HG02885 (cell line): ENCODE measurements around the gene TOM1L2.

Source experiments
- ATAC-seq: cut with Tn5 transposase; IDR thresholded peaks from one replicate; pipeline ENCODE4 v1.9.1; 2021; ENCODE audit warnings: mild to moderate bottlenecking; ENCODE audit not compliant: unreplicated experiment, poor library complexity

TOM1L2 gene

DNA sequence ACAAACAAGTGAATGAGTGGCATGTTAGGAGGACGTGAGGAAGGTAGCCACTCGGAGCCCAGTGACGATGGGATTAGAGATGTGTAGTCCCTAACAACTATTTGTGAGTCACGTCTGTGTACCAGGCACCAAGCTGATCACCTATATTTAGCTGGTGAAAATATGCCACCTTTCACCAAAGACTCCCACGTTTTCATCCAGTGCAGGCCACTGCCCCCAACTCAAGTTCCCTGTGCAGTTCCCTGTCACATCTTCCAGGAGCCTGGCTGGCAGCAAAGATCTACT is 67.2 kb downstream of the TOM1L2 start:
- no peak for ATAC-seq

DNA sequence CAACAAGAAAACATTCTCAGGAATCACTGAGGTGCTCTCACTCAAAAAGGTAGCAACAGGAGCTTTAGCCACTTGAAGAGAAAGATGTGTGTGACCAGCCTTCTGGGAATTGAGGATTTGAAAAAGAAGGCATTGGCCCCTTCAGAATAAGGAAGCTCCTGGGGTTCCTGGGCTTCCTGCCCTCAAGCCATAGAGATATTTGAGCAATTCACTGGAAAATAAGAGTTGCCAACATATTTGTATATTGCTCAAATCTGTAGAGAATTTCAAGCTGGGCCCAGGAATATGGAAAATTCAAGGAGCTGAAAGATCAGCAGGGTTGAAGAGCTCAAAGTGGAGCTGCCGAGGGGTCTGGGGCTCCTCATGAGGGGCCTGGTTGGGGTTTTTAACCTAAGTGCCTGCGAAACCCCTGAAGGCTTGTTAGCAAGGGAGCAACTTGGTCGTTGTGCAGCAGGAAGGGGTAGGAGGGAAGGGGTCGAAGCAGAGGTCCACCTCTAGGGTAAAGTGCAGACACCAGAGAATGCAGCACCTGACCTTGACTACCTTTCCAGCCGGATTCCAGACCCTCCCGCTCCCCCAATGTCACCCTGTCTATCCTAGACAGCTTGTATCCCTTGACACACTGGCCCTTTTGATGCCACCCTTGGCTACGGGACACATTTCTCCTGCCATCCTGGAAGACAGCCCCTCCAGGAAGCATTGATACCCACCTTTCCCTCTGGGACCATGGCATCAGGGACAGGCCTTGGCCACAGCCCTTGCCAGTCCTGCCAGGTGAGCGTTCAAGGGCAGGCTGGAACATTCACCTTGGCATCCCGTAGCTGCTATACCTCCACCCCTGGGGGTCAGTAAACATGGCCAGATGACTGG is 67.8 kb downstream of the TOM1L2 start:
- ATAC-seq = no peak

DNA sequence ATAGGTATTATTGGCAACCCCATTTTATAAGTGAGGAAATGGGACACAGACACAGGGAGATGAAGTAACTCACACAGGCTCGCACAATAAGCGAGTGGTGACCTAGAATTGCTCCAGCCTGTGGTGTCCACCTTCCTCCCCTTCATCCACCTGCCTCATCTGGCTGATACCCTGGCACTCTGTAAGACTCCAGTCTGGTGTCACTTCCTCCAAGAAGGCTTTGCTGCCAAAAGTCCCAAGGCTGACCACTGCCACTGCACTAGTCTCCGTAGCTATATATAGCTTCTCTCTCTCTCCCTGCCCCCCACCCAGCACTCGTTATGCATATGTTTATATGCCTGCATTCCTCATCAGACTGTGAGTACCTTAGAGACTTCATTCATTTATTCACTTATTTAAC is 69.3 kb downstream of the TOM1L2 start:
- no peak for ATAC-seq

DNA sequence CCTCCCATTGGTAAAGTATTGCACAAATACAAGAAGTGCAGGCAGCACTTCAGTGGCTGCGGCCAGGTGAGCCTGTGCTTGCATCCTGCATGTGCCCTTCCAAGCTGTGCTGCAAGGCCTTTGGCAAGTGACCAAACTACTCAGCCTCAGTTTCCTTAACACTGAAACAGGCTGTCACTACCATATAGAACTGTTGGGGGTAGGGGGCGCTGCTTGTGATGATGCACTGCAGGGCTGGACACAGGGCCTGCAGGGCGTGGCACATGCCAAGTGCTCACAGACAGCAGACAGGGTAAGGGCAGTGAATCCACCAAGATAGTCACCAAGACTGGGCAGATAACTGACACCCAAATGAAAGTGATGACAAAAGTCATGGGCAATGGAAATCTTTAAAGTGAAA is 69.8 kb downstream of the TOM1L2 start:
- ATAC-seq = no peak

- no peak for ATAC-seq
These were observed 71.3 kb downstream of the TOM1L2 start for GRCh38 chr17:17900615-17901520.

GRCh38 chr17:17899486-17899885 is 72.7 kb downstream of the TOM1L2 start:
- ATAC-seq = no peak

- ATAC-seq = no peak
These were observed 73.5 kb downstream of the TOM1L2 start for GRCh38 chr17:17898673-17899072.

DNA sequence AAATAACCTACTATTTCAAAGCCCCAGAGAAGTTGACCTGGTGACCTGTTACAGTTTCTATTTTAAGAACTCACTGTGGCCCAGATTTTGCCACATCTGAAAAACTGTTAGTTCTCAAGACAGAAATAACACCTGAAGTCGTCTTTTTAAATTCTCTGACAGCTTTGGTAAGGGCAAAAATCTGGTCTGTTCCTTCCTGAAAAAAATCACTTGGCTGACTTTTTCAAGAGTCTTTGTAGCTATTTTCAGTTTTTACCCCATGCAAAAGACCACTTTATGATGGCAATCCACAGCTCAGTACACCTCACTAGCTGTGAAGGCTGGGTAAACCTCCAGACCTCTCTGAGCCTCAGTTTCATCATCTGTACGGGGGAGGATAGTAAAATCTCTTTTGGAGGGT is 74.8 kb downstream of the TOM1L2 start:
- ATAC-seq = no peak

GRCh38 chr17:17896746-17897145 is 75.5 kb downstream of the TOM1L2 start:
- no peak for ATAC-seq

- no peak for ATAC-seq
These were observed 78.2 kb downstream of the TOM1L2 start for GRCh38 chr17:17893801-17894644.

GRCh38 chr17:17892731-17893130 is 79.5 kb downstream of the TOM1L2 start:
- ATAC-seq = no peak

GRCh38 chr17:17892009-17892408 is 80.2 kb downstream of the TOM1L2 start:
- ATAC-seq = no peak

DNA sequence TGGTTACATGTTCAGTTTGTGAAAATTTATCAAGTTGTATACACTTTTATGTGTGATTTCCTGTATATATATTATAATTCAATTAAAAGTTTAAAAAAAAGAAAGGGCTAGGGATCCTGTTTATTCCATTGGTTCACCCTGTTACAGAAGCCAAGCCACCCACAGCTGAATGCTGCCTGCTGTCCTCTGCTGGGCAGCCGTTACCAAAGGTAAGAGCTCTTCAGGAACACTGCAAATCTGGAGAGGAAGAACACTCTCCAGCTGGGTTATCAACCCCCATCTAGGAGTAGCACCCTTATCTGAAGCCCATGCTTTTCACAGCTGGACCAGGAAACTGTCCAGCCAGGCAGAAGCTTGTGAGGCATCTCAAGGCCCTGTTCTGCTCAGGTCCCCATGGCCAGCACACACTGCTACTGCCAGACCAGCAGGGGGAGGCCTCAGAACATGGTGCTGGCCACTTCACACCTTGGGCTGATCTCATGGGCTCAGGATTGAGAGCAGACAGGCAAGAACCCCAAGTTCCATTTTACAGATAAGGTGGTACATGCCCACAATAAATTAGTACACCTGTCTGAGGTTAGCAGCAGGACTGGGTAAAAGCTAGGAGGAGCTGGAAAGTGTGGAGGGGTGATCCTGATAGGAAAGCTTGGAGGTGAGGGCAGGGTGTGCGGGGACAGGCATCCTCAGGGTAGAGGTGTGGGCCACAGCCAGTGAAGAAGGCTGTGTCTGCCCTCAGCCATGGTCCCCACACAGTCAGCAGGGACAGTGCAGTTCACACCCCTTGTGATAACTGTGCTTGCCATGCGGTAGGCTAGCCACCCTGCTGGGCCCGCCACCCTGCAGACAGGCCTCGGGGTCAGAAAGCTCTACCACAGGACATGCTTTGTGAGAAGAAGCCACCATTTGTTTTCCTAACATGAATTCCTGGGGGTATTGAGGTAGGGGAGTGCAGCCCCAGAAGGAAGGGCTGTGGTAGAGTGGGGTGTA is 81.1 kb downstream of the TOM1L2 start:
- ATAC-seq = no peak

DNA sequence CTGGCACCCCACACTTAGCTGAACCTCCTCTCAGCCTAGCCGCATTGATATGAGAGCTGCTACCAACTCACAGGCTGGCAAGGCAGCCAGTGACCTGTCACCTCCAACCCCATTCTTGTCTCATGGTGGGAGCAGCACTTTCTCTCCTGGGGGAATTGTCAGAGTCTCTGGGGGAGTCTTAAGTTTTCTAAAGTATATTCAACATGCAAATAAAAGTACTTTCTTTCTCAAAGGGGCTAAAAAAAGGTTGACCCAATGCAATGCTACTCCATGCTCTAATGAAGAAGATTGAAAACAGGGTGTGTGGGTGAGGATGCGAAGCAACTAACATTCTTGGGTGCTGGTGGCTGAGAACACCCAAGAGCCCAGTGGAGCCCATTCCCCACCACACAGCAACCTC is 82.3 kb downstream of the TOM1L2 start:
- no peak for ATAC-seq

DNA sequence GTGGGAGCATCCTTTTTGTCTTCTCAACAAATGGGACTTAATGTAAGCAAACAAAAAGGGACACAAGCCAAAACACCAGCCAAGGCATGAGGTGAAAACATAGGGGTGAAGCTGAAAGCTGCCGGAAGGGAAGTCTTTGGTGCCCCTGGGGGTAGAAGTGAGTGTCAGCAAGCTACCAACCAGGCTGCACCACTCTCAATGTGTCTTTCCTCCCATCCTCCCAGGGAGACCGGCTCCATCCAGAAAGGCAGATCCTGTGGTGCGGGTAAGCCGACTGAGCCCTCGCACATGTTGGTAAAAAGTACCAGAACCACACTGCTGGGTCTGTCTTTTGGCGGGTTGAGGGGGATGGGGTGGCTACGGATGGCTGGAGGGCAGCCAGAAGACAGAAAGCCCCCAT is 83.4 kb downstream of the TOM1L2 start:
- ATAC-seq = no peak

- ATAC-seq = no peak
These were observed 83.8 kb downstream of the TOM1L2 start for GRCh38 chr17:17888371-17888770.

GRCh38 chr17:17887752-17888304 is 84.4 kb downstream of the TOM1L2 start:
- ATAC-seq = no peak

DNA sequence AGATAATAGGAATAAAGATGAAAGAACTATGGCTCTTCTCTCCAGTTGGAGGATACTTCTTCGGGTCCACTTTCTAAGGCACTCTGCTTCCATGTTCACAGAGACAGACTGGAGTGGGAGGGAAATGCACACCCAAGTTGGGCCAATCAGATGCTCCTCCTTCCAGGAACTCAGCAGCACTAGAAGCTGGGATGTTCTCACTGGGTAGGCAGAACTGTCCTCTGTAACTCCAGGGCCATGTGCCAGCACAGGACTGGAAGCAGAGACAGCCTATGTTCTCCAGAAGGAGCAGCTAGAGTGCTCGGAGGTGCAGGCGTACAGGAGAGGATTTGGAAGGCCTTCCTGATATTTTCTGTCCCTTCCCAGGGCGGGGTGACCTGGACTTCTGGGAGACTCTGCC is 85.5 kb downstream of the TOM1L2 start:
- ATAC-seq = no peak

- ATAC-seq = no peak
These were observed 86.0 kb downstream of the TOM1L2 start for GRCh38 chr17:17886226-17886625.
